Measurements from ENCODE around the gene ZEB1. TPM values are rescaled to one million over a fixed set of nuclear protein-coding genes. Genes with fewer than 3 reads are reported as not detected.
"Not testable (repeated sequence)": the region's sequence is repeated elsewhere in the genome, so short reads cannot be mapped to it uniquely, and the experiment has no call there.

Gene ZEB1
- total RNA-seq, 2 donors from 2014 or later = 15.0 to 28.2 TPM

- H3K27ac ChIP-seq = no peak overlapping the region
- H3K27me3 ChIP-seq (replicated peaks; ENCODE audit: insufficient read depth) = no peaks in the 10 kb centered on the region
- no peaks in the 10 kb centered on the region for H3K4me1 ChIP-seq (replicated peaks)
- TF ChIP-seq POLR2AphosphoS5 (IDR thresholded peaks at IDR 0.05) = no peak
- no peak for TF ChIP-seq POLR2A (IDR thresholded peaks at IDR 0.05)
- no peak for TF ChIP-seq CTCF (IDR thresholded peaks at IDR 0.05)
- no peaks in the 10 kb centered on the region for H3K36me3 ChIP-seq
- 94% methylated on average over 5 of the region's 5 CpGs for WGBS
- no peak for DNase-seq (ENCODE audit: low spot score)
- no peaks in the 10 kb centered on the region for H3K9me3 ChIP-seq
- intact Hi-C loops (cut with DNase I) = no loop called here
- H3K4me3 ChIP-seq = no peak overlapping the region
These were observed 80.2 kb downstream of the ZEB1 start for GRCh38 chr10:31399171-31399570.

DNA sequence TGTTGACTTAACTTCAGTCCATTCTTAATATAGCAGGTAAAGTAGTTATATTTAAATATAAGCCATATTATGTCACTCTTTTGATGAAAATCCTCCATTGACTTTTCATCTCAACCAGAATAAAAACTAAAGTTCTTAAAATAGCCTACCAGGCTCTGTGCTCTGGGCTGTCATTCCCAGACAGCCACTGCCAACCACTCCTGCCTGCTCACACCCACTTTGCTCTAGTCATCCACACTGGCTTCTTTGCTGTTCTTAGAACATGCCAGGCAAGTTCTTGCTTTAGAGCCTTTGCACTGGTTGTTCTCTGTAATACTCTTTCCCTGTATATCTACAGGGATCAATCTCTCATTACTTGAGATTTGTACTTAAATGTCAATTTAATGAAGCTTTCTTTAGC, 80.6 kb downstream of the ZEB1 start:
- H3K4me3 ChIP-seq = no peak overlapping the region
- H3K36me3 ChIP-seq = no peaks in the 10 kb centered on the region
- H3K27ac ChIP-seq = no peak overlapping the region
- no peaks in the 10 kb centered on the region for H3K4me1 ChIP-seq (replicated peaks)
- H3K27me3 ChIP-seq (replicated peaks; ENCODE audit: insufficient read depth) = no peaks in the 10 kb centered on the region
- DNase-seq (ENCODE audit: low spot score) = no peak
- no peaks in the 10 kb centered on the region for H3K9me3 ChIP-seq
- intact Hi-C loops (cut with DNase I) = no loop called here
- no peak for TF ChIP-seq CTCF (IDR thresholded peaks at IDR 0.05)
- TF ChIP-seq POLR2A (IDR thresholded peaks at IDR 0.05) = no peak
- TF ChIP-seq POLR2AphosphoS5 (IDR thresholded peaks at IDR 0.05) = no peak

- Histone ChIP-seq H3K27me3 (replicated peaks; ENCODE audit: insufficient read depth) (no peaks in the 10 kb centered on the region), H3K4me3 (no peak overlapping the region), H3K4me1 (replicated peaks) (no peaks in the 10 kb centered on the region), H3K27ac (no peak overlapping the region), H3K9me3 (no peaks in the 10 kb centered on the region), H3K36me3 (no peaks in the 10 kb centered on the region)
- DNase-seq (ENCODE audit: low spot score) = peak; percentile 5
- TF ChIP-seq POLR2AphosphoS5 (IDR thresholded peaks at IDR 0.05) (peak; percentile 10), CTCF (IDR thresholded peaks at IDR 0.05) (no peak)
- 54% methylated on average over 3 of the region's 3 CpGs for WGBS
- intact Hi-C loops (cut with DNase I) = no loop called here
These were observed 82.3 kb downstream of the ZEB1 start for GRCh38 chr10:31401287-31401686.

DNA sequence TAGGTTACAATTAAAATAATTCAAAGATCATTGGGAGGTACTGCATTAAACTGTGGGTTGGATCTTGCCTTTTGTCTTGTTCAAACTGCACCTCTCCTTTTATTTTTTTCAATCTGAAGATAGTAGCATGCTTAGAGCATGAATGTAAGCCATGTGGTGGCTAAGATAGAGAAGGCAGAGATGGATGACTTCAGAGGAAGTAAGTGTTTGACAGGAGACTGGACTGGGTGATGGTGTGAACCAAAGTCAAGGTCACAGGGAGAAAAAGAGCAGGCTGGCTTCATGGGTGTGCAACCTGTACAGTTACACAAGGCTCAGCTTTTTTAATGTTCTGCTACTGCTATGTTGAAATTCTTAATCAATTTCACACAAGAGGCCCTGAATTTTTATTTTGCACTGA, 85.6 kb downstream of the ZEB1 start:
- H3K4me1 ChIP-seq (replicated peaks) = no peaks in the 10 kb centered on the region
- H3K4me3 ChIP-seq = no peak overlapping the region
- TF ChIP-seq CTCF (IDR thresholded peaks at IDR 0.05) (no peak), POLR2A (IDR thresholded peaks at IDR 0.05) (no peak), POLR2AphosphoS5 (IDR thresholded peaks at IDR 0.05) (no peak)
- H3K27ac ChIP-seq = no peak overlapping the region
- H3K9me3 ChIP-seq = no peaks in the 10 kb centered on the region
- no peak for DNase-seq (ENCODE audit: low spot score)
- no peaks in the 10 kb centered on the region for H3K27me3 ChIP-seq (replicated peaks; ENCODE audit: insufficient read depth)
- no peaks in the 10 kb centered on the region for H3K36me3 ChIP-seq
- intact Hi-C loops (cut with DNase I) = no loop called here

- H3K36me3 ChIP-seq; H3K4me1 ChIP-seq (replicated peaks); H3K27ac ChIP-seq; intact Hi-C loops (cut with DNase I); H3K4me3 ChIP-seq; DNase-seq (ENCODE audit: low spot score); H3K9me3 ChIP-seq; H3K27me3 ChIP-seq (replicated peaks; ENCODE audit: insufficient read depth): not testable (repeated sequence)
- WGBS = 95% methylated on average over 3 of the region's 3 CpGs
These were observed 86.8 kb downstream of the ZEB1 start for GRCh38 chr10:31405829-31406228.

DNA sequence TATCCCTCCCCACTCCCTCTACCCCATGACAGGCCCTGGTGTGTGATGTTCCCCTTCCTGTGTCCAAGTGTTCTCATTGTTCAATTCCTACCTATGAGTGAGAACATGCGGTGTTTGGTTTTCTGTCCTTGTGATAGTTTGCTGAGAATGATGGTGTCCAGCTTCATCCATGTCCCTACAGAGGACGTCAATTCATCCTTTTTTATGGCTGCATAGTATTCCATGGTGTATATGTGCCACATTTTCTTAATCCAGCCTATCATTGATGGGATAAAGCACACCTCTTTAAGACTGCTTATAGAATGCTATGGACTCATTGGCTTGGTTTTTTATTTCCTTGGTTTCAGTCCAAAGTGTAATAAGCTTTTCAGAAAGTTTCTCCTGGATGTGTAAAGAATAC, 93.4 kb downstream of the ZEB1 start:
- H3K4me3 ChIP-seq; H3K27me3 ChIP-seq (replicated peaks; ENCODE audit: insufficient read depth); intact Hi-C loops (cut with DNase I); H3K4me1 ChIP-seq (replicated peaks); H3K27ac ChIP-seq; H3K9me3 ChIP-seq; DNase-seq (ENCODE audit: low spot score); H3K36me3 ChIP-seq: not testable (repeated sequence)
- WGBS = 91% methylated on average over 2 of the region's 2 CpGs

Data from prostate gland (tissue), 2 donors.